ENCODE data around the gene DHRS4L2.

DNA sequence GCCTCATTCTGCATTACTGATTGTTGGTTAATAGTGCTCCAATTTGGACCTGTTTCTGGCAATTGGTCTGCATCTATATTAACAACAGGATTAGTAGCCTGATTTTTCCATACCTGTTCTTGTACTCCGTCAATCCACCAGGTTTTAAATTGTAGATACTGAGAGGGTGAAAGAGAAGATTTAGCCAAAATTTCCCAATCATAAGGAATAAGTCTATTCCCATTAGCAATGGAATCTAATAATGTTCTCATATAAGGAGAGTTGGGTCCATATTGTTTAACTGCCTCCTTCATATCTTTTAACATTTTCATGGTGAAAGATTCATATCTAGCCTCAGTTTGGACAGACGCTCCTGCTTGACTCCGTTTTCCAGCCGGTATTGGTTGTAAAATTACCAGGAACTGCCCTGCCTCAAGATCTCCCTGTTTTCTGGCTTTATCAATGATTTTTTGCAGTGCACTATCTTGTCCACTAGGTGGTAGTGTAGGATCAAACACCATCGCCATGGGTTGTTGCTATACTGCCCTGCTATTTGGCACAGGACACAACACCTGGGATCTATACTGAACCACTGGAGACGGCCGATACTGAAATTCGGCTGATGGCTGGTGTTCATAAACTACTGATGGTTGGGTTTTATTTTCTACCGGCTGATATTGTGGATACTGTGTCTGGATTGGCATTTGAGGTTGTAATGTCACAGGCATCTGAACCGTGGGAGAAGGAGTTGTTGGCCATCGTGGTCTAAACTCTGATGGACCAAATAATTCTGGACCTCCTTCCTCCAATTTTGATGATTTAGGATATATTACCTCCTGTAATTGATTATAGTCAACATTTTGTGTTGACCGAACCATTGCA, 25.2 kb downstream of the DHRS4L2 start:
- TF ChIP-seq GATA2 (IDR thresholded peaks at IDR 0.05; ENCODE audit: low read depth, low read length) (no peak), GATA3 (IDR thresholded peaks at IDR 0.05; ENCODE audit: low read depth, low read length) (no peak)
